ENCODE measurements around the gene PI4KA. TPM values are rescaled to one million over a fixed set of nuclear protein-coding genes. Genes with fewer than 3 reads are reported as not detected.
"Not testable (repeated sequence)": the region's sequence is repeated elsewhere in the genome, so short reads cannot be mapped to it uniquely, and the experiment has no call there.

The PI4KA gene
- total RNA-seq, 3 donors from 2014 or later, result 64.1 to 66.6 (median 66.5) TPM

GRCh38 chr22:20687356-20688172 is 171.0 kb downstream of the PI4KA start:
- not testable (repeated sequence) for H3K27me3 Mint-ChIP-seq (ENCODE audit: low read depth); H3K4me3 Mint-ChIP-seq; ATAC-seq; DNase-seq; H3K36me3 Mint-ChIP-seq (ENCODE audit: insufficient read depth); H3K9me3 Mint-ChIP-seq; H3K4me1 Mint-ChIP-seq (ENCODE audit: low read depth)

GRCh38 chr22:20685764-20686163 is 172.8 kb downstream of the PI4KA start:
- not testable (repeated sequence) for H3K36me3 Mint-ChIP-seq (ENCODE audit: insufficient read depth); H3K27me3 Mint-ChIP-seq (ENCODE audit: low read depth); H3K4me3 Mint-ChIP-seq; DNase-seq; ATAC-seq; H3K4me1 Mint-ChIP-seq (ENCODE audit: low read depth); H3K9me3 Mint-ChIP-seq

GRCh38 chr22:20678792-20679435 is 179.7 kb downstream of the PI4KA start:
- H3K36me3 Mint-ChIP-seq (ENCODE audit: insufficient read depth); DNase-seq; H3K9me3 Mint-ChIP-seq; H3K4me3 Mint-ChIP-seq; ATAC-seq; H3K4me1 Mint-ChIP-seq (ENCODE audit: low read depth): not testable (repeated sequence)
- peaks cover 21% of the 10 kb centered on the region for H3K27me3 Mint-ChIP-seq (ENCODE audit: low read depth)

GRCh38 chr22:20677684-20678242 is 180.8 kb downstream of the PI4KA start:
- H3K27me3 Mint-ChIP-seq (ENCODE audit: low read depth), result peaks cover 22% of the 10 kb centered on the region
- no peak overlapping the region for H3K4me3 Mint-ChIP-seq
- H3K4me1 Mint-ChIP-seq (ENCODE audit: low read depth), result no peaks in the 10 kb centered on the region
- DNase-seq (no peak), ATAC-seq (no peak)
- no peaks in the 10 kb centered on the region for H3K9me3 Mint-ChIP-seq
- H3K36me3 Mint-ChIP-seq (ENCODE audit: insufficient read depth), result no peaks in the 10 kb centered on the region

- not testable (repeated sequence) for H3K9me3 Mint-ChIP-seq; ATAC-seq; H3K4me1 Mint-ChIP-seq (ENCODE audit: low read depth); H3K36me3 Mint-ChIP-seq (ENCODE audit: insufficient read depth); DNase-seq; H3K4me3 Mint-ChIP-seq
- peaks cover 22% of the 10 kb centered on the region for H3K27me3 Mint-ChIP-seq (ENCODE audit: low read depth)
Measured at GRCh38 chr22:20675613-20676012, 183.0 kb downstream of the PI4KA start.

- Mint-ChIP-seq H3K9me3 (no peaks in the 10 kb centered on the region), H3K4me3 (no peak overlapping the region), H3K36me3 (ENCODE audit: insufficient read depth) (no peaks in the 10 kb centered on the region), H3K27me3 (ENCODE audit: low read depth) (peaks cover 24% of the 10 kb centered on the region), H3K4me1 (ENCODE audit: low read depth) (no peaks in the 10 kb centered on the region)
- ATAC-seq (no peak), DNase-seq (no peak)
Measured at GRCh38 chr22:20674998-20675397, 183.6 kb downstream of the PI4KA start.

GRCh38 chr22:20673295-20674195 is 185.1 kb downstream of the PI4KA start:
- Mint-ChIP-seq H3K4me3 (no peak overlapping the region), H3K27me3 (ENCODE audit: low read depth) (peaks cover 24% of the 10 kb centered on the region), H3K4me1 (ENCODE audit: low read depth) (no peaks in the 10 kb centered on the region), H3K36me3 (ENCODE audit: insufficient read depth) (no peaks in the 10 kb centered on the region), H3K9me3 (no peaks in the 10 kb centered on the region)
- no peak for ATAC-seq
- no peak for DNase-seq

GRCh38 chr22:20672732-20673131 is 185.9 kb downstream of the PI4KA start:
- H3K27me3 Mint-ChIP-seq (ENCODE audit: low read depth), result peaks cover 24% of the 10 kb centered on the region
- DNase-seq (no peak), ATAC-seq (no peak)
- no peak overlapping the region for H3K4me3 Mint-ChIP-seq
- H3K36me3 Mint-ChIP-seq (ENCODE audit: insufficient read depth), result no peaks in the 10 kb centered on the region
- no peaks in the 10 kb centered on the region for H3K9me3 Mint-ChIP-seq
- H3K4me1 Mint-ChIP-seq (ENCODE audit: low read depth), result no peaks in the 10 kb centered on the region

GRCh38 chr22:20672082-20672424 is 186.6 kb downstream of the PI4KA start:
- Mint-ChIP-seq H3K4me1 (ENCODE audit: low read depth) (no peaks in the 10 kb centered on the region), H3K9me3 (no peaks in the 10 kb centered on the region), H3K36me3 (ENCODE audit: insufficient read depth) (no peaks in the 10 kb centered on the region), H3K4me3 (no peak overlapping the region), H3K27me3 (ENCODE audit: low read depth) (peaks cover 22% of the 10 kb centered on the region)
- no peak for ATAC-seq
- DNase-seq, result no peak

GRCh38 chr22:20671409-20672081 is 187.1 kb downstream of the PI4KA start:
- ATAC-seq (no peak), DNase-seq (no peak)
- no peaks in the 10 kb centered on the region for H3K4me1 Mint-ChIP-seq (ENCODE audit: low read depth)
- no peaks in the 10 kb centered on the region for H3K9me3 Mint-ChIP-seq
- H3K27me3 Mint-ChIP-seq (ENCODE audit: low read depth), result peaks cover 23% of the 10 kb centered on the region
- no peaks in the 10 kb centered on the region for H3K36me3 Mint-ChIP-seq (ENCODE audit: insufficient read depth)
- no peak overlapping the region for H3K4me3 Mint-ChIP-seq

- H3K4me3 Mint-ChIP-seq; H3K36me3 Mint-ChIP-seq (ENCODE audit: insufficient read depth); H3K4me1 Mint-ChIP-seq (ENCODE audit: low read depth); H3K9me3 Mint-ChIP-seq; DNase-seq; ATAC-seq: not testable (repeated sequence)
- peaks cover 19% of the 10 kb centered on the region for H3K27me3 Mint-ChIP-seq (ENCODE audit: low read depth)
Measured at GRCh38 chr22:20670457-20671261, 188.0 kb downstream of the PI4KA start.

- H3K4me1 Mint-ChIP-seq (ENCODE audit: low read depth); H3K36me3 Mint-ChIP-seq (ENCODE audit: insufficient read depth); DNase-seq; H3K4me3 Mint-ChIP-seq; H3K9me3 Mint-ChIP-seq; ATAC-seq: not testable (repeated sequence)
- peaks cover 11% of the 10 kb centered on the region for H3K27me3 Mint-ChIP-seq (ENCODE audit: low read depth)
Measured at GRCh38 chr22:20669884-20670283, 188.7 kb downstream of the PI4KA start.

GRCh38 chr22:20669471-20669870 is 189.1 kb downstream of the PI4KA start:
- H3K27me3 Mint-ChIP-seq (ENCODE audit: low read depth), result peaks cover 13% of the 10 kb centered on the region
- H3K36me3 Mint-ChIP-seq (ENCODE audit: insufficient read depth); DNase-seq; ATAC-seq; H3K4me3 Mint-ChIP-seq; H3K4me1 Mint-ChIP-seq (ENCODE audit: low read depth); H3K9me3 Mint-ChIP-seq: not testable (repeated sequence)

All from activated T-cell treated with anti-CD3 and anti-CD28 coated beads, Interleukin-2, amount 50 U/mL, for 4 hours (primary cell).